GM10266 (cell line): ENCODE measurements around the gene CCNT2.
A peak's percentile ranks its signal among the peaks of the same experiment; 100 is the strongest.
"Not testable (repeated sequence)": the region's sequence is repeated elsewhere in the genome, so short reads cannot be mapped to it uniquely, and the experiment has no call there.

Experiments used
- DNase-seq: peaks from one replicate; pipeline ENCODE4 v3.0.0; 2012; ENCODE audit errors: extremely low spot score
- CTCF ChIP-seq: IDR thresholded peaks from 2 replicates; pipeline ENCODE4 v1.5.1; 2012; ENCODE audit warnings: mild to moderate bottlenecking, low read depth; ENCODE audit not compliant: control insufficient read depth, insufficient read depth; ENCODE audit errors: missing control alignments

Gene CCNT2

GRCh38 chr2:134884435-134884834 is 34.2 kb upstream of the CCNT2 start:
- no peak for DNase-seq
- no peak for TF ChIP-seq CTCF

- DNase-seq = no peak
- no peak for TF ChIP-seq CTCF
These were observed 26.2 kb upstream of the CCNT2 start for GRCh38 chr2:134892282-134893035.

- peak; percentile 12 for TF ChIP-seq CTCF
- DNase-seq = no peak
These were observed 20.7 kb upstream of the CCNT2 start for GRCh38 chr2:134897932-134898331.

GRCh38 chr2:134899204-134899603 is 19.4 kb upstream of the CCNT2 start:
- DNase-seq = no peak
- no peak for TF ChIP-seq CTCF

- no peak for DNase-seq
- TF ChIP-seq CTCF = no peak
These were observed 18.5 kb upstream of the CCNT2 start for GRCh38 chr2:134900151-134900550.

GRCh38 chr2:134903701-134904100 is 14.9 kb upstream of the CCNT2 start:
- DNase-seq = not testable (repeated sequence)

- no peak for DNase-seq
- TF ChIP-seq CTCF = no peak
These were observed 13.5 kb upstream of the CCNT2 start for GRCh38 chr2:134905168-134905567.

GRCh38 chr2:134906726-134907125 is 11.9 kb upstream of the CCNT2 start:
- TF ChIP-seq CTCF = no peak
- DNase-seq = no peak

GRCh38 chr2:134907441-134908116 is 11.0 kb upstream of the CCNT2 start:
- DNase-seq = not testable (repeated sequence)
